HG02623 (cell line): ENCODE data around the gene RPL10.
A peak's percentile ranks its signal among the peaks of the same experiment; 100 is the strongest.

ENCODE experiments used
- ATAC-seq: cut with Tn5 transposase; IDR thresholded peaks from one replicate; pipeline ENCODE4 v1.9.1; 2021; ENCODE audit warnings: moderate library complexity; ENCODE audit not compliant: unreplicated experiment

Gene RPL10

DNA sequence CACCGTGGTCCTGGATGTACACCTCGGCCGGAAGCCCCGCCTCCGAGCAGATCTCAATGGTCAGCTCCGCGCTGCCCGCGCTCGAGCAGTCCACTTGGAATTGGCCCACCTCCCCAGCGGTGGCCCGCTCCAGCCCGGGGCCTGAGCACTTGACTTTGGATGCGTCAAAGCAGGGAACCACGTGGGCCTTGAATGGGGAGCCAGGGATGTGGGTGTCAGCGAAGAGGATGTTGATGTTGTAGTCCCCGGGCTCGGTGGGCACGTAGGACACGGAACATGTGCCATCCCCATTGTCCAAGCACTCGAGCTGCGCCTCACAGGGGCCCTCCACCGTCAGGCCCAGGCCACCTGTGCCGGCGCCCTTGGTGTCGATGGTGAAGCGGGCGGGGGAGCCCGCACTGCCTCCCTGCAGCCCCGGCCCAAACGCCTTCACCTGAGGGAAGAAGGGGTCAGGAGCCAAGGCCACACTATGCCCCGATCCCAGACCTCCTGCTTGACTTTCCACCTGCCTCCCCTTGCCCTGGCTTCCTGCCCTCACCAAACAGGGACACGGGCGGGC lies 37.9 kb upstream of the RPL10 start:
- no peak for ATAC-seq

DNA sequence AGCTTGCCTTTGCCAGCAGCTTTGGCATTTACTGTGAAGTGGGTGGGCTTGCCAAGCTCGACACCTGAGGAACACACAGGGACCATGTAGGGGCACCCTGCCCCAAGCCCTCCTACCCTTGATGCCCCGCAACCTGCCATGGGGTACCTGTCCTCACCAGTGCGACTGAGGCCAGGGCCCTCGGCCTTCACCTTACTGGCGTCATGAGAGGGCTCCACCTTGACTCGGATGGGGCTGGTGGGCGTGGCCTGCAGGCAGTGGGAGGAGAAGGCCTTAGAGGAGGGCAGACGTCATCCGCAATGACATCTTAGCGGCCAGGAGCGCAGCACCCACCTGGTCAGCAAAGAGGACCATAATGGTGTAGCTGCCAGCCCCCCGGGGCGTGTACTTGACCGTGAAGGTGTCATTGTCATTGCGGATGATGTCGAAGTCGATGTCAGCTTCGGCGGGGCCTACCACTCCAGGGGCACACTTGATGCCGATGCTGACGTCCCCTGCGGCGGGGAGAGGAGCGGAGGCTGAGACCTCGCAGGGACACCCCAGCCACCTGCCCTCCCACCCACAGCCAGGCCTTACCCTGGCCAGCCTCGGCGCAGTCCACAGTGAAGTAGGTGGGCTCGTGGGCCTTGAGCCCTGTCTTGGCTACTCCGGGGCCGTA lies 36.0 kb upstream of the RPL10 start:
- ATAC-seq = no peak

DNA sequence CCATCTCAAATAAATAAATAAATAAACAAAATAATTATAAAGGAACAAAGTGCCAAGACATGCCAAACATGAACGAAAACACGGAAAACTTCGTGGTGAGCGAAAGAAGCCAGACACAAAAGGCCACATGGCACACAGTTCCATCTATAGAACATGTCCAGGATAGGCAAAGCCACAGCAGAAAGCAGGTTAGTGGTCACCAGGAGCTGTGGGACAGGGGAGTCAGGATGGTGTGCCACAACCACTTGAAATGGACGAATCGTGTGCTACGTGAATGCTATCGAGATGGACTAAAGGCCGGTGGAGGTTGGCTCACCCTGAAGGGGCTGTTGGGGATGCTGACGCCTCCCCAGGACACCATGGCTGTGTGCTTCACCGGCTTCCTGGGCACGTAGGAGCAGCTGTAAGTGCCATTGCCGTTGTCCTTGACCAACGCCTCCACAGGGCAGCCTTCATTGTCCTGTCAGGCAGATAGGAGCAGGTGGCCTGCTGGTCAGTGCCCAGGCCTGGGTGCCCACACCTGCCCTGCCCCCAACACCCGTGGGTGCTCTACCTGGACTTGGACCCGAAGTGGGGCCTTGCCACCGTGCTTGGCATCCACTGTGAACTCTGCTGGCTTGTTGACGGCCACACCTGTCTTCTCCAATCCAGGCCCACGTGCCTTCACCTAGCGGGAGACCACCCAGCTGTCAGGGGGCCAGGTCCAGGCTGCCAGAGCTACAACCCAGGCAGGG lies 34.3 kb upstream of the RPL10 start:
- ATAC-seq = no peak

DNA sequence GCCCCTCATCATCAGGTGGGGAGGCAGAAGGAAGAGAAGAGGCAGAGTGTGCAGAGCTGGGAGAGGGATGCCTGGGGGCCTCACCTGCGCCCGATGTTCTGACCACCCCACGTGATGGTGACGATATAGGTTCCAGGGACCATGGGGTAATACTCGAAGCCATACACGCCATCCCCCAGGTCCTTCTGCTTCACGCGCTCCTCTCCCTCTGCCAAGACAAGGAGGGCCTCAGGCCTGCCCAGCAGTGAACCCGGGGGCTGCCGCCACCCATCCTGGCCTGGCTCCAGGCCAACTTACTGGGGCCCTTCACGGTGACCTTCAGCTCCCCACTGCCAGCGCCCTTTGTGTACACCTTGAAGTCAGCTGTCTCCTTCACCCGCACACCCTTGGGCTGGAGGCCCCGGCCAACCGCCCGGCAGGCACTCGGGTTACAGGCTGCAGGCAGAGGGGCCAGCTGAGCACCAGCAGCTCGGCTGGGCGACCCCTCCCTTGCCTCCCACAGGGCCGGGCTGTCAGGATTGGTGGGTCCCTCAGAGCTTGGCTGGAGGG lies 33.1 kb upstream of the RPL10 start:
- ATAC-seq = no peak

DNA sequence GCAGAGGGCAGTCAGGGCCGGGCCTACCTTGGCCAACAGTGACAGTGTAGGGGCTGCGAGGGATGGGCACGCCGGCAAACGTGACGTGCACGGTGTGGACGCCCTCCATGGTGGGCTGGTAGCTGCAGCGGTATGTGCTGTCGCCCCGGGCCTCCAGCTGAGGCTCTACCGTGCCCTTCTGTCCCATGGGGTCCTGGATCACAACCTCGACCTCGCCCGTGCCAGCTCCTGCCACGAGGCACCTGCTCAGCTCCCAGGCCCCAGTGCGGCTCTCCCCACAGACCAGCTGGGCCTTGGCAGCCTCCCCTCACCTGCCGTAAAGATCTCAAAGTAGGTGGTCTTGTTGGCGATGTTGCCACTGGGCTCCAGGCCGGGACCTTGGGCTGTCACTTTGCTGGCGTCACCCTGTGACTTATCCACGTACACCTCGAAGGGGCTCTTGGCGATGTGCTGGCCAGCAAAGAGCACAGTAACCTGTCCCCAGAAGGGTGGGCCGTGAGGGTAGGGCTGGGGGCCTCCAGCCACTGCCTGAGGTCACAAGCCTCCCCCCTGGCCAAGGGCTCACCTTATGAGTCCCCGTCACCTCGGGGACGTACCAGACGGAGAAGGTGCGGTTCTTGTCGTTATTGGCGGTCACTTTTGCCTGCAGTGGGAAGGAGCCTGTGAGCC lies 32.0 kb upstream of the RPL10 start:
- ATAC-seq = no peak

DNA sequence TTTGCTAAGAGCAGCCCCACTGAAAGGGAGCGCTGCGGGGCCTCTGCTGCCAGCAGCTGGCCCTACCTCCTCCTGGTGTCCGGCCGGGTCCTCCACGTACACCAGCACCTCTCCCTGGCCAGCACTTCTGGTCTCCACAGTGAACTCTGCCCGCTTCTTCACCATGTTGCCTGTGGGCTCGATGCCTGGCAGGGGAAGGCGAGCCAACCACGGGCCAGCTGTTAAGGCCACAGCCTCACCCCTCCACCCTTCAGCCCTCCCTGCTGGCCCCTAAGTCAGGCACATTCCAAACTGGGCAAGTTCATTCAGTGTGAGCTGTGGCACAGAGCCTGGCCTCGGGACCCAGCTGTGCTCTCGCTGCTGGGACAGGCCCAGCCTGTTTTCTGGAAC lies 31.5 kb upstream of the RPL10 start:
- ATAC-seq = no peak

DNA sequence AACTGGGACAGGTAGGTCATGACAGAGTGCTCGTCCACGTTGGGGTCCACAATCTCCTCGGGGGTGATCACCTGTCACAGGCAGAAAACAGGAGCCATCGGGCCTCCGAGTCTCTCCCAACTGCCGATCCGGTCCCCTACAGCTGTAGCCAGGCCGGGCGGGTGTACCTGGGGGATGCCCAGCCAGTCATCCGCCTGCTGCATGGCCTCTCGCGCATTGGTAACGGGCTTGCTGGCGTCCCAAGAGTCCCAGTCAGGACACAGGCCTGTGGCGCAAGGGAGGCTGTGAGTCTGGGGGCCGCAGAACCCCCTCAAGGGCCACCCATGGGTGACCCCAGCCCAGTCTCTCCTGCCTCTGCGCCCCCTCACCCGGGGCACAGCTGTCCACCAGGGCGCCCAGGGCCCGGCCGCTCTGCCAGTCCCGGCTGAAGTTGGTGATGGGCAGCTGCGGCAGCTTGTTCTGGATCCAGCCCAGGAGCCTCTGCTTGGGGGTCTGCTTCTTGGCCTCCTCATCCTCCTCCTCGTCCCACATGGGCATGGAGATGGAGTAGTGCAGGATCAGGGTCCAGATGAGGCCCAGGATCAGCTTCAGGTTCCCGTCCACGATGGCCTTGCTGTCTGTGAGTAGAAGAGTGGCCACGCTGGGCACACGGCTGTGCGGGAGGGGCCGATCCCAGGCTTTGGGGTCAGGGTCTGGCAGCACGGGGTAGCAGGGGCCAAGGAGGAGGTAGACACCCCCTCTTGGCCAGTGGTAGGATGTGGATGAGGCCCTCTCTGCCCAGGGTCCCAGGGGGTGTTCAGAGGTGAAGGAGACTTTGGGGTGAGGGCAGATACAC lies 30.5 kb upstream of the RPL10 start:
- ATAC-seq = no peak

DNA sequence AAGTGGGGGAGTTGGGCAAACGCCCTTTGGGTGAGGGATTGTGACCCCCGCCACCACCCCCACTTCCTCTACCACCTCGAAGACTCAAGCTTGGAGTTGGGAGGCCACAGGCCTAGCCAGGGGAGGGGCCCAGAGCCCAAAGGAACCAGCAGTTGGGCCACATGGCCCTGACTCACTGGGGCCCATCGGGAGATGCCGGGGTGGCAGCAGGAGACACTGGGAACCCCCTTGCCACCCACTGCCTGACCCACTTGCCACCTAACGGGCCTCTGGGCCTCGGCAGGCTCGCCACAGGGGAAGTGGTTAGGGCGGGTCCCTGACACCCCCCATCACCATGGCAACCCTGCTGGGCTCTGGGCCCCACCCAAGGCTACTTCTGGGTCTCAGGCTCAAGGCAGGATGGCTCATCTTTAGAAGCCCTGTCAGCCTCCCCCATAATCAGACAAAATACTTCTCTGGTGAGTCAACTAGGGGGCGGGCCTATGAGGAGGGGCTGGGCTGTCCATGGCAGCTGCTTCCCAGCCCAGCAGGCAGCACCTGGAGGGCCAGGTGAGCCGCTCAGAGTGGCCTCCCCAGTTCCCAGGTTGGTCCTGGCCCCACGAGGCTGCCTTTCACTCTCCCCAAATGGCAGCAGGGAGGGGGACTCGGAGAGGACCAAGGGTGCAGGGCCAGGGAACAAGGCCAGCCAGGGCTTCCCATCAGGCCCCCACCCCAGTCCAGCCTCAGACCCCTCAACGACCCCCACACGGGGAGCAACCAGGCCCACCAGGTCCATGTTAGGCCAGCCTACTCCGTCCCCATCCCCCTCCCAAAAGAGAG lies 29.3 kb upstream of the RPL10 start:
- no peak for ATAC-seq

DNA sequence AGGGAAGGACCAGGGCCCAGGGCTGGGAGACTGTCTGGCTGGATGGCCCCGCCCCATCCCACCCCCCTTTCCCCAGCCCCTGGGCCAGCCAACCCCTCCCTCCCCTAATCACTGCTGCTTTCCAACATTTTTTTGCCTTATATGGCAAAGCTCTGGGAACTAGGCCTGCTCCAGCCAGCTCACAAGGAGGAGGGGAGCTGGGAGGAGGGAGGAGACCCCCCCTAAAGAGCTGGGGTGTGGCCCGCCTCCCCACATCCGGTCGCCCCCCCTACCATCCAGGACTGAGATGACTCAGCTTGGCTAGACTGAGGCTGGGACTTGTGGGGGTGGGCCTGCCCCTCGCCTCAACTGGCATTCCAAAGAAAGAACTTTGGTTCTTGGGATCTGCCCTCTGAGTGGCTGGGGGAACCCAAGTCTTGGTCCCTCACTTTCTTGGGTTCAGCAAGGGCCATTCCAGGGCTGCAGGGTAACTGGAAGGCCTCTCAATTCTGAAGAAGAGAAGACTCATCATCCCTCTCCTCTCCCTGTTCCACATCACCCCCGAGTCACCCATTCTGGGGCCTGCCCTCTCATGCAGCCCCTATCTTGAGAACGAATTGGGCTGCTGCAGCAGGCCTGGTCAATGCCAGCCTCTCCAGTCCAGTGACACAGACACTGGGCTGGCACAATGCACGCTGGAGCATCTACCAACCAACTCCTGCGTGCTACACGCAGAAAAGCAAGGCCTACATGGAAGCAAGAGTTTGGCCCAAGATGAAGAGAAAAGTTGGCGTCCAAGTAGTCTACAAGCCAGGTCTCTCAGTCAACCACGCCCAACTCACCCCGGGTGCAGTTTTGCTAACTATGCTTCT lies 28.5 kb upstream of the RPL10 start:
- ATAC-seq = no peak

DNA sequence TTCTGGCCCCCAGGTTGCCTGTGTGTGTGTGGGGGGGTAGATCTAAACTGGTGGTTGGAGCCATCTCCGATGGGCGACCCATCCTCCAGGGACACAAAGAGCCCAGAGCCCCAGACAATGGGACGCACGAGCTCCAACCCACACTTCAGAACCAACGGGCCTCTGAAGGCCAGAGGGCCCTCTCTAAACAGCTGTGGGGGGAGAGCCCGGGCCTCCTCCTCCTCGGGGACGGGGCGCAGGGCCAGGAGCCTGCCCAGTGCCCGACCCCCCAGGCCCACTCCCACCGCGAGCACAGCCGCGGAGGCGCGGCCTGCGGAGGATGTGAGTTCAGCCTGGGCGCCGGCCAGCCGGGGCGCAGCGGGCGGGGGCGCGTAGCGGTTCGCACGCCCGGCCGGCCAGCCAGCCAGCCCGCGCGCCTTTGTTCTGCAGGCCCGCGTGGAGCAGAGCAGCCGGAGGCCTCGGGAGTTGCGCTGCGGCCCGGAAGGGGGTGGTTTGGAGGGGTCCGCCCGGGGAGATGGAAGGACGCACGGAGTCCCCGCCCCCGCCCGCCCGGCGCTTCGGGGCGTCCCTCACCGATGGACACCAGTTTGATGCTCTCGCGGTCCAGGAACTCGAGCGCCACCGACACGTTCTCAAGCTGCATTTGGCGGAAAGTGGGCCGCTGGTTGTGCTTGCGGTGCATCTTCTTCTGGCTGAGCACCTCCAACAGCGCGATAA lies 27.7 kb upstream of the RPL10 start:
- ATAC-seq = no peak

DNA sequence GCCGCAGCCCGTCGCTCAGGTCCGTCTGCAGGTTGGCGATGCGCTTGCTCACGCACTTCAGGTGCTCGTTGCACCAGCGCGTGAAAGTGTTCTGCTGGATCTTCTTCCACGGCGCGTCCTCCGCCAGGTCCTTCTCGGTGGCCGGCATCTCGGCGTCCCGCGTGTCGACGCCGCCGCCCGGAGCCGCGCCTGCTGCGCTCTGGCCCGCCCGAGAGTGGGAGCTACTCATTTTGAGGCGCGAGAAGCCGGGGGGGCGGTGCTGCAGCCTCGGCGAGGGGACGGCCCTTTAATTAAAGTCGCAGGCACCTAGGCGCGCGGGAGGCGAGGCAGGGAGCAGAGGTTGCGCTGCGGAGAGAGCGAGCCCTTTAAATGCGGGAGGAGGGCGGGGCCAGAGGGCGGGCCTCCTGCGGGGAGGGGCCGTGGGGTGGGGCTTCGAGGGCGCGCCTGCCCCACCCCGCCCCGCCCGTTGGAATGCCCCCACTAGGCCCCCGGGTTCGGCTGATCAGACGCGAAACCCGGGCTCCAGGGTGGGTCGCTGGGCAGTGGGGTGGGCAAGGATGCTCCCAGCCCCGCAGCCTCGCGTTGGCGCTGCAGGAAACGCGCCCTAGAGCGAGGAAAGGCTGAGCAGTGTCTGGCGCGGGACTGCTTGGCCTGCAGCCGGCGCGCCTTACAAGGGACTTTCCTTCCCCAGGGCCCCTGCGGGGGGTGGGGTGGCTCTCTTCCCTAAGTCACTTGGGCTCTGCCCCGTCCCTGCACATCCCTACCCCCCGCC lies 27.0 kb upstream of the RPL10 start:
- peak; percentile 54 for ATAC-seq

DNA sequence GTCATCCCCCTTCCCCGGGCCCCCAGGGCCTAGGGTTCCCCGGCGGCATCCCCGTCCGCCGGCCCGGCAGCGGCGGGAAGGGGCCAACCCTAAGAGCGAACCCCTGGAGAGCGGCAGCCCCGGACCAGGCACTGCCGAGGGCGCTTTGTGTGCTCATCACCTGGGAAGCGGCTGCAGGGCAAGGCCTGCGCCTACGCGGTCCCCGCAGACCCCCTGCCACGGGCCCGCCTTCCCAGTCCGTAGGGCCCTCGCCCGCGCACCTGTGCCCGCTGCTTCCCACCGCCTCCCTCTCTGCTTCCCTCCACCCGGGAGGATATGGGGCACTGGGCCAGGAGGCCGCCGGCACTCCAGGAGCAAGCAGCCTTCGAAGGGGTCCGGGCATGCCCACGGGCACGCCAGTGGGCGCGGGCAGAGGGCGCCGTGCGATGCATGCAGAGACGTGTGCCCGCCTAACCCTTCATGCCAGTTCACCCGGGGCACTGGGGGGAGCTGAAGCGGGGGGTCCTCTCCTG lies 26.3 kb upstream of the RPL10 start:
- no peak for ATAC-seq

DNA sequence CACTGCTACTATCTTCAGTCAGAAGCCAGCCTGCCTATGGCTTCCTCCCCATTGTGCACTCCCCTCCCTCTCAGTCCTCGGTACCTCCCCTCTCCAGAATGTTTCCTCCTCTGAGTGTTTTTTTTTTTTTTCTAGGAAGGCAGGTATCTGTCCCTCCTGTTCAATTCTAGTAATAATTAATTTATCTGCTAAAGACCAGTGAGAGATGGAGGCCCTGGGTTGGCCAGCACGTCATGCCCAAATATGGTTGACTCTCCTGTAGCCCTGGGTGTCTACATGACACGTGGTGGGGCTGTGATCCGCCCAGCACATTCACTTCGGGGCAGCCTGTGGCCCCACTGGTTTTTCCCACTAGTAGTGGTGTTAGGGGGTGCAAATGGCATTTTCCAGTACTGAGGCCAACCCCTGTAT lies 25.6 kb upstream of the RPL10 start:
- no peak for ATAC-seq

DNA sequence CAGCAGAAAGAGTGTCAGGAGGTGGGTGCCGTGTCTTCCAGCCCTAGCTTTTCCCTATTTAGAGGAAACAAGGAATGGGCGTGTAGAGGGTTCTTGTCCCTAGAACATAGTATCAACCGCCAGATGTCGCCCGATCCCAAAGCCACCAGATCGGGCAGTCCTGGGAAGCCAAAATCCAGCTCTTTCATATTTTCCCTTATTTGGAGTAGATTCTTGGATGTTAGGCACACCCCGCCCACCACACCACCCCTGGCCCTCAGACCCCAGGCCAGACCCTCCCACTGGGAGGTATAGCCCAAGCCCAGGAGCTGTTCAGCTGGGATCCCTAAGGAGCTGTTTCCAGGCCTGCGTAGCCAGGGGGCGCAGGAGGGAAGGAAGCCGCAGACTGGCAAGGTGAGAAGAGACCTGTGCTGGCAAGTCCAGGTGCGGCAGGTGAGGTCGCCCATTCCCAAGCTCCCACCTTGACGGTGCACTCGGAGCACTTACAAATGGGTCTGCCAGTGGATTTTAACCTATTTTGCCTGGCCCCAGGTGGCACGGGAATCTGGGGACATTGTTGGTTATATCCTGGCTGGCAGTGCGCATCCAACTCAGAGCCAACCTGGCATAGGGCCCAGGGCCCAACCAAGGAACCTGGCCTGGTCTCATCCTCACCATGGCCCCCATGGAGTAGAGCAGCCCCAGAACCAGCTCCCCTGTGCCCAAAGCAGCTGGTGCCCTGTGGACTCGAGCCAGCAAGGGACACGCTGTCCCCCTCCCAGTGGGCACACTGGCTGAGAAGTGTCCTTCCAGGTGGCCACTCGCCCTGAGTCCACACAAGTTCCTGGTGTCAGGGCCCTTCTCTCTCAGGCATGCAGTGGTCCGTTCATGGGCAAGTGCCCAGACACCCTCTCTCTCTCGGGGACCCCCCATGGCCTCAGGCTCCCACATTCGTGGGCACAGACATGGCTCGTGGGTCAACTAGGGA lies 24.6 kb upstream of the RPL10 start:
- no peak for ATAC-seq

DNA sequence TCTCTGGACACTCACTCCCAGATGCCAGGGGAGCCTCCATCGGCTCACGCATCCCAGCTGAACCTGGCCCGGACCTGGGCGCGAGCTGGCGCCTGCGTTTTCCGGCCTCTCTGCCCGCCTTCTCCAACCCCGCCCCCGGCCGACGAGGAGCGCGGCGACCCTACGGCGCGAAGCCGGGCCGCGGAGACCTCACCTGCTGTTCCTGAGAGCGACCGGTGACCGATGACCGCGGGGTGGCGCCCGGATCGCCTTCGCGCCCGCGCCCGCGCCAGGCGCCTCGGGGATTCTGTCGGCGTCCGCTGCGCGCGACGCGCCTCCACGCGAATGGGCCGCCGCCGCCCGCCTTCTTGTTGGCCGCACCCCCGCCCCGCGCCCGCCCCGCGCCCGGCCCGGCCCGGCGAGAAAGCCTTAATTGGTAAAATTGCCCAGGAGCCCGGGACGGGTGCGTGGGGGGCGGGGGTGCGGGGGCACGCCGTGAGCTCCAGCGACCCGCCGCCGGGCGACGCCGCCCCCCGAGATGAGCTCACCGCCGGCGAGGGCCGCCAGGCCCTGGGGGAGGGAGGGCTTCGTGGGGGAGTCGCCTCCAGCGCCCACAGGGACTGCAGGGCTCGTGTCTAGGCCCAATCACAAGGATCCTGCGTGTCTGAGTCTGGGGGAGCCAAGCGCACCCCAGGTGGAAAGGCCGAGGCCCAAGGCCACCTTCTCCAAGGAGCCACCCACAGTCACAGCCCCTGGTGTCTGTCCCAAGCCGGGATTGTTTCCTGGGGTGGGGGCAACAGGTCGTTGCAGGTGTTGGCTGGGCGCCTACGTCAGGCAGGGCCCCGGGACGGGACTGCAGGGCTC lies 23.6 kb upstream of the RPL10 start, which contains the start of gene FLNA:
Gene FLNA, minus strand, starts transcription at position 322 of the 843 bp plus-strand sequence. CDS start 3,389 bp downstream, outside the sequence.
- no peak for ATAC-seq
